ENCODE measurements around the gene TYR. TPM values are rescaled to one million over a fixed set of nuclear protein-coding genes. Genes with fewer than 3 reads are reported as not detected.
"Not testable (repeated sequence)": the region's sequence is repeated elsewhere in the genome, so short reads cannot be mapped to it uniquely, and the experiment has no call there.

TYR gene
- total and polyA plus RNA-seq, 8 donors: not detected

GRCh38 chr11:89333704-89334103 is 156.0 kb downstream of the TYR start:
- H3K9me3 ChIP-seq; H3K27ac ChIP-seq; H3K36me3 ChIP-seq; intact Hi-C loops (cut with DNase I); H3K4me3 ChIP-seq; H3K27me3 ChIP-seq; H3K4me1 ChIP-seq: not testable (repeated sequence)
- TF ChIP-seq CTCF (IDR thresholded peaks at IDR 0.05): peak in 1 of 2 donors; percentile 13
- ATAC-seq (peak; percentile 60), DNase-seq (peak in 1 of 4 donors; percentile 7)

- H3K27me3 ChIP-seq; intact Hi-C loops (cut with DNase I); H3K4me3 ChIP-seq; ATAC-seq; H3K4me1 ChIP-seq; H3K9me3 ChIP-seq; DNase-seq; H3K36me3 ChIP-seq; H3K27ac ChIP-seq: not testable (repeated sequence)
Measured at GRCh38 chr11:89337100-89337650, 159.5 kb downstream of the TYR start.

- intact Hi-C loops (cut with DNase I); H3K36me3 ChIP-seq; H3K4me1 ChIP-seq; H3K27ac ChIP-seq; ATAC-seq; H3K9me3 ChIP-seq; DNase-seq; H3K4me3 ChIP-seq; H3K27me3 ChIP-seq: not testable (repeated sequence)
Measured at GRCh38 chr11:89338073-89338472, 160.4 kb downstream of the TYR start.

- intact Hi-C loops (cut with DNase I); H3K4me3 ChIP-seq; H3K27me3 ChIP-seq; H3K4me1 ChIP-seq; H3K27ac ChIP-seq; DNase-seq; H3K36me3 ChIP-seq; H3K9me3 ChIP-seq: not testable (repeated sequence)
- ATAC-seq: peak; percentile 28
Measured at GRCh38 chr11:89340450-89340849, 162.8 kb downstream of the TYR start.

- H3K27me3 ChIP-seq; H3K9me3 ChIP-seq; intact Hi-C loops (cut with DNase I); H3K36me3 ChIP-seq; H3K4me3 ChIP-seq; H3K4me1 ChIP-seq: not testable (repeated sequence)
- DNase-seq: peak in 1 of 4 donors; percentile 37
- peak overlapping the region in 1 of 2 donors; percentile 56 for H3K27ac ChIP-seq
- ATAC-seq: peak; percentile 81
Measured at GRCh38 chr11:89342880-89343572, 165.4 kb downstream of the TYR start.

Other genes with a start within 250 kb of the TYR start
- gene GRM5, start 111.9 kb upstream of the TYR start, total RNA-seq: under 1 TPM in 1 of 2 donors, not detected in 1; 0.08 TPM
- under 1 TPM in 3 of 6 donors, not detected in 3; 0.03 to 0.05 (median 0.04) TPM for gene GRM5, start 111.9 kb upstream of the TYR start, polyA plus RNA-seq (ENCODE audit: insufficient read length in 6 of 6)